ENCODE measurements around the gene TTC9C.
"Not testable (repeated sequence)": the region's sequence is repeated elsewhere in the genome, so short reads cannot be mapped to it uniquely, and the experiment has no call there.

The TTC9C gene, protein sequence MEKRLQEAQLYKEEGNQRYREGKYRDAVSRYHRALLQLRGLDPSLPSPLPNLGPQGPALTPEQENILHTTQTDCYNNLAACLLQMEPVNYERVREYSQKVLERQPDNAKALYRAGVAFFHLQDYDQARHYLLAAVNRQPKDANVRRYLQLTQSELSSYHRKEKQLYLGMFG

GRCh38 chr11:62728171-62728988 lies at the start of gene TTC9C:
Gene TTC9C, plus strand, starts transcription at chr11:62728486. Its CDS starts 363 bp downstream, at chr11:62728849.
- DNase-seq: peak; percentile 90

DNA sequence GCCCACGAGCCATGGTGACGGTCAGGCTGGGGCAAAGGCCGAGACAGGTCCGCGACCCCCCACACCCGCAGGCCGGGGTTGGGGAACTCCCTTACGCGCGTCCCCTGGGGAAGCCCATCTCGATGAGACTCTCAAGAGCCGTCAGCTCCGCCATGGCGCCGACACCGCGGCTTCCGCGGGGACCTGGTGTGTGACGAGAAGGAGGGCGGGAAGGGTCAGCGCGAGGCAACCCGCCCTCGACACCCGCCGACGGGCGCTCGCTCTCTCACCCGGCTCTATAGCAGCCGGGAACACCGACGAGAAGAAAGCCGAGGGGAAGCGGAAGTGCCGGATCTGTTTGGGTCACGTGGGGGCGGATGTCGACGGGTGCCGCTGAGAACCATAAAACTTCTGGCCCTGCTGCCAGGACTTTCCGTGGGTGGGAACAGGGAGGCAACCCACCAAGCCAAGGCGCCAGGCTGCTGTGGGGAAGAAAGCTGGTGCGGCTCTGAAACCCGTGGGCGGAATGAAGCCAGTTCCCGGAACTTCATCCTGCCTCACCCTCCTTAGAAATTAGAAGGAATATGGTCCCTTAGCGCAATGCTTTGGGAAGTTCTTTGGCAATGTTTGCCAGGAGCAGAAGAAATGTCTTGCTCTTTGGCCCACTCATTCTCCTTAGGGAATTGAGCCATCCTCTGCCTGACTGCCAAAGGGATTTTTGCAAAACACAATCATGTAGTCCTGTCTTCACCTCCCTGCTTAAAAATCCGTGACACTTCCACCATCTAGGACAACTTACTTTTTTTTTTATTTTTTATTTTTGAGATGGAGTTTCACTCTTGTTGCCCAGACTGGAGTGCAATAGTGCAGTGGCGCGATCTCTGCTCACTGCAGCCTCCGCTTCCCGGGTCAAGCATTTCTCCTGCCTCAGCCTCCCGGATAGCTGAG lies 49.3 kb upstream of the TTC9C start, which contains the start of gene UBXN1:
UBXN1 (minus strand) TSS at position 304 of the 927 bp plus-strand sequence; CDS start at position 154, 150 bp downstream.
- DNase-seq: peak; percentile 92

- peak; percentile 87 for DNase-seq
Observed at GRCh38 chr11:62680825-62681240, 47.5 kb upstream of the TTC9C start.

- no peak for DNase-seq
Observed at GRCh38 chr11:62682518-62682917, 45.8 kb upstream of the TTC9C start.

GRCh38 chr11:62687508-62688396 lies 40.5 kb upstream of the TTC9C start:
- no peak for DNase-seq

- DNase-seq: no peak
Observed at GRCh38 chr11:62688491-62688890, 39.8 kb upstream of the TTC9C start.

- no peak for DNase-seq
Observed at GRCh38 chr11:62689421-62690183, 38.7 kb upstream of the TTC9C start, which contains the start of gene LRRN4CL. Gene LRRN4CL, minus strand, starts transcription at chr11:62689530. Its CDS starts 1,022 bp downstream, at chr11:62688508.

DNA sequence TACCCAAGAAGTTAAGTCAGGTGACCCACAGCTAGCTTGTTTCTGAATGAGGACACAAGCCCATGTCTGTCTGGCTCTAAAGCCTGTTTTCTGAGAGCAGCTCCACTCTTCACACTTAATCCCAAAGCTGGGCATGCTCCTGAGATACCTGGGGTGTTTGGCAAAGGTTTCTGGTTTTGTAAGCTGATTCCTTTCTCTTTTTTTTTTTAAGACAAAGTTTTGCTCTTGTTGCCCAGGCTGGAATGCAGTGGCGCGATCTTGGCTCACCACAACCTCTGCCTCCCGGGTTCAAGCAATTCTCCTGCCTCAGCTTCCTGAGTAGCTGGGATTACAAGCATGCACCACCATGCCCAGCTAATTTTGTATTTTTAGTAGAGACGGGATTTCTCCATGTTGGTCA lies 34.7 kb upstream of the TTC9C start:
- DNase-seq: not testable (repeated sequence)

DNA sequence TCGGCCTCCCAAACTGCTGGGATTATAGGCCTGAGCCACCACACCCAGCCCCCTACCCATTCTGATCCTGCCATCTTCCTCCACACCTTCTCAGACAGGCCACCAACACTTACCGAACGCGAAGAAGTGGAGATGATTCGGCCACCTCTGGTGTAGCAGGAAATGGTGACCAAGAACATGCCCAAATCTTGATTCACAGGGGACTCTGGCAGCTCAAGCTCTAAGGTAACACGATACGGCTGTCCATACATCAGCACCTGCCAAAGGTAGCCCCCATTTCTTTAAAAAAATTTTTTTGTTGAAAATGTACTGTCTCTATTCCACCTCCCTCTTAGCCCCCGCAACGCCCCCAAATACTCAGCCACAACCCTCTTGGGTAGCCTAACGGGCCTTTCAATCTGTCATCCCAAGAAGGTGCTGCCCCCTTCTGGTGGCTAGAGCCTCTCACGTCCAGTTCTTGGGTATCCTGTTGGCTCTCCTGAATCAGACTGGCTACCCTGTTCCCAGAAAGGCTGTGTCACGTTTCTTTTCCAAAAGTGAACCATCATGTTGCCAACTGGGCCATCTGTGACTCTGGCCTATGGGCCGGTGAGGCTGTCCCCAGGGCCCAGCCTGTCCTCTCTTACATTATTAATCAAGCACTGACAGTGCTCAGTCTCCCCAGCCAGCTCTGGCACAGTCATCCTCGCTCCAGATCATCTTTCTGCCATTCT lies 33.7 kb upstream of the TTC9C start:
- DNase-seq: peak; percentile 84

DNA sequence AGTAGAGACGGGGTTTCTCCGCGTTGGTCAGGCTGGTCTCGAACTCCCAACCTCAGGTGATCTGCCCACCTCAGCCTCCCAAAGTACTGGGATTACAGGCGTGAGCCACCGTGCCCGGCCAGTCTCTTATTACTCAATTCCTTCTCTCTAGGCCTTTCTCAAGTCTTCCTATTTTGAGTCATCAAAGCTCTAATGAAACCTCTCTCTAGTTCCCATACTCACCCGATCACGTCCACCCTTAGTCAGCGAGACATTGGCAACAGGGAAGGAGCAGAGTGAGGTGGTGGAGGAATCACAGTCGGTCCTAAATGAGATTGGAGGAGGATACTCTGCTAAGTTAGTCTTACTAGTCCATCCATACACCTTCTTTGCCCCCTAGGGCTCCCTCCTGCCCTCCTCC lies 26.0 kb upstream of the TTC9C start:
- DNase-seq: no peak

- DNase-seq: not testable (repeated sequence)
Observed at GRCh38 chr11:62703921-62704320, 24.4 kb upstream of the TTC9C start.

DNA sequence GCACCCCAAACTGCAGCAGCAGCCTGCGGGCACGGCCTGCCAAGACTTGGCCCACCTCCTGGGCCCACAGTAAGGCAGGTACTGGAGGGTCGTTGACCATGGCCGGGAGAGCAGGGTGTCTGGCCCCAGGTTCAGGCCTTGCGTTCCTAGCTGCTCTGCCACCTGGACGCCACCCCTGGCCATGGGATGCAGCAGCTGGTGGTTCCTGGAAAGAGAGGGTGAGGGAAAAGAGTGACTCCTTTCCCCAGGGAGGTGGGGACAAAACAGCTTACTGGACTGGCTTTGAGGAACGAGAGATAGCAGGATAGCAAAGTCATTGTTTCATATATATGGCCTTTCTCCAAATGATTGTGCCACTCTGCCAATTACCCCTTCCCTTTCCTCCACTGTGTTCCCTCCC lies 22.9 kb upstream of the TTC9C start:
- no peak for DNase-seq

- peak; percentile 98 for DNase-seq
Observed at GRCh38 chr11:62705880-62706849, 22.1 kb upstream of the TTC9C start.

DNA sequence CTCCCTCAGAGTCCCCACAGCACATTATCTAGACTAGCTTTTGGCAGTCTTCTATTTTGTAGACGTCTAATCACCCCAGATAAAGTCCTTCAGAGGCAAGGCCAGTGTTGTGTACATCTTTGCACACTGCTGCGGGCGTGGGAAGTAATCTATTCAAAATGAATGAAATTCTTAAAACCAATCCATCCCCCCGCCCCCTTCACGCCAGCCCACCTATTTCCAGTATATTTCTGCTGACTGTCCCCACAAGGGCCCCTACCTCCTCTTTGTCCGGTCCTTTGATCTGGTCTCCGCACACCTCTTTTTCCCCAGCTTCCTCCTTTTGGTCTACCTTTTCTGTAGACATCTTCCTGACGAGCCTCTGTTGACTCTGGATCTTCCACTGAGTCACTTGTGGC lies 21.4 kb upstream of the TTC9C start:
- DNase-seq: no peak

- peak; percentile 94 for DNase-seq
Observed at GRCh38 chr11:62707277-62707861, 20.9 kb upstream of the TTC9C start, which contains the start of the genes BSCL2 and GNG3. Gene BSCL2, minus strand, starts transcription at chr11:62707424. Its CDS starts 229 bp downstream, at chr11:62707195. Gene GNG3, plus strand, starts transcription at chr11:62707676. Its CDS starts 620 bp downstream, at chr11:62708296.

DNA sequence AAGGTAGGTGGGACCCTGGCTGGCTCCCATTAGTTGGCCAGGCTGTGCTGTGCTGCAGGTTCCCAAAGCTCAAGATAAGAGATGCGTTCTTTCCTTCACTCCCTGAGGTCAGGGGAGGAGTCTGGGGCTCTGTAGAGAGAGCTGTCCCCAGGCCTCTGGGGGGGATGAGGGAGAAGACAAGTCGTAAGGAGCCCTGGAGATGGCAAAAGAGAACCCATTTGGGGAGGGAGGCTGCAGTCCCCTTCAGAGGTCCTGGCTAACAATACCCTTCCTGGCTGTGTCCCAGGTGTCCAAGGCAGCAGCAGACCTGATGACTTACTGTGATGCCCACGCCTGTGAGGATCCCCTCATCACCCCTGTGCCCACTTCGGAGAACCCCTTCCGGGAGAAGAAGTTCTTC lies 19.9 kb upstream of the TTC9C start:
- no peak for DNase-seq

- DNase-seq: peak; percentile 62
Observed at GRCh38 chr11:62708793-62709192, 19.5 kb upstream of the TTC9C start.

DNA sequence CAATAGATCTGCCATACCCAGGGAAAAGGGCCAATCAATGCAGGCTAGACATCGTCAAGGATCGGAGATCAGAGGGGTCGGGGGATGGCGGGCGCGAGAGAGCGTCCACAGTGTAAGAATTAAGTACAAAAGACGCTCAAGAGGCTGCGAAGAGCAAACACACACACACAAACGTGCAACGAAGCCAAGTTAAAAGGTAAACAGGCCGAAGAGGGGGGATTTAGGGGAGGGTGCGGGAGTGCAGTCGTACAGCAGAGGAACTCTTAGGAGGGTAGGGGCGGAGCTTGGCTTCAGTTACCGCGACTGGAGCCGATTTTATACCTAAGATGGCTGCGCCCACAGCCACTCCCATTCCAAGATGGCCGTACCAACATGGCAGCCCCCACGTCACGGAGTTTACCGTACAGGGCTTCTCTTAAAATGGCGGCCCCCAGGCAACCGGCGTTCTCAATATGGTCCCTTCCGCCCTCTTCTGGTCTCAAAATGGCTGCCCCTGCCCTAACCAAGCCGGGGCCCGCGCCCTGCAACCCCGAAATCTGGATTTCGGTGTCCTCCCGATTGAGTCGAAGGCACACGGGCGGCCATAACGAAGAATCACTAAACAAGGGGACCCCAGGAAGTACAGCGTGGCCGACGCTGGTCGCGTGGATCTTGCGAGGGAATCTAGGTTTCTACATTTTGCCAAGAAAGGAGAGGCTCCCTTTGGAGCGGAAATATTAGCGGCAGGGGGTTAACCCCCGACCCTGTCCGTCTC lies 18.9 kb upstream of the TTC9C start:
- peak; percentile 97 for DNase-seq

Data from islet precursor cell (in vitro differentiated cells).